ENCODE results near the gene CTIF.

The CTIF gene

GRCh38 chr18:48546396-48546795 lies 7.6 kb downstream of the CTIF start:
- TF ChIP-seq RAD21 (IDR thresholded peaks at IDR 0.05; ENCODE audit: low read depth) (no peak), FOXM1 (IDR thresholded peaks at IDR 0.05; ENCODE audit: borderline replicate concordance, low read depth) (no peak), TAF1 (IDR thresholded peaks at IDR 0.05; ENCODE audit: low read depth) (no peak), REST (IDR thresholded peaks at IDR 0.05; ENCODE audit: low read depth) (no peak), TCF12 (IDR thresholded peaks at IDR 0.05; ENCODE audit: low read depth) (no peak), MAX (IDR thresholded peaks at IDR 0.05) (no peak), NFIC (IDR thresholded peaks at IDR 0.05) (no peak), USF1 (IDR thresholded peaks at IDR 0.05) (no peak), CREB1 (IDR thresholded peaks at IDR 0.05; ENCODE audit: low read depth) (no peak), EP300 (IDR thresholded peaks at IDR 0.05; ENCODE audit: borderline replicate concordance) (no peak), YY1 (IDR thresholded peaks at IDR 0.05; ENCODE audit: low read depth) (no peak)

GRCh38 chr18:48547531-48547981 lies 8.7 kb downstream of the CTIF start:
- TF ChIP-seq YY1 (IDR thresholded peaks at IDR 0.05; ENCODE audit: low read depth), result no peak
- no peak for TF ChIP-seq CEBPB (IDR thresholded peaks at IDR 0.05)
- no peak for TF ChIP-seq TEAD4 (IDR thresholded peaks at IDR 0.05)
- no peak for TF ChIP-seq USF1 (IDR thresholded peaks at IDR 0.05)
- no peak for TF ChIP-seq TAF1 (IDR thresholded peaks at IDR 0.05; ENCODE audit: low read depth)
- no peak for TF ChIP-seq TCF12 (IDR thresholded peaks at IDR 0.05; ENCODE audit: low read depth)
- TF ChIP-seq RAD21 (IDR thresholded peaks at IDR 0.05; ENCODE audit: low read depth), result no peak
- TF ChIP-seq EP300 (IDR thresholded peaks at IDR 0.05; ENCODE audit: borderline replicate concordance), result no peak
- TF ChIP-seq NFIC (IDR thresholded peaks at IDR 0.05), result no peak

GRCh38 chr18:48548011-48548771 lies 9.4 kb downstream of the CTIF start:
- TF ChIP-seq FOXM1 (IDR thresholded peaks at IDR 0.05; ENCODE audit: borderline replicate concordance, low read depth), result no peak
- TF ChIP-seq YY1 (IDR thresholded peaks at IDR 0.05; ENCODE audit: low read depth), result no peak
- no peak for TF ChIP-seq TEAD4 (IDR thresholded peaks at IDR 0.05)
- no peak for TF ChIP-seq ZBTB7A (IDR thresholded peaks at IDR 0.05; ENCODE audit: low read depth)
- TF ChIP-seq TCF12 (IDR thresholded peaks at IDR 0.05; ENCODE audit: low read depth), result no peak
- no peak for TF ChIP-seq CREB1 (IDR thresholded peaks at IDR 0.05; ENCODE audit: low read depth)
- TF ChIP-seq USF1 (IDR thresholded peaks at IDR 0.05), result no peak
- TF ChIP-seq RAD21 (IDR thresholded peaks at IDR 0.05; ENCODE audit: low read depth), result no peak
- TF ChIP-seq MAX (IDR thresholded peaks at IDR 0.05), result no peak
- TF ChIP-seq CEBPB (IDR thresholded peaks at IDR 0.05), result no peak
- TF ChIP-seq NFIC (IDR thresholded peaks at IDR 0.05), result no peak
- TF ChIP-seq EP300 (IDR thresholded peaks at IDR 0.05; ENCODE audit: borderline replicate concordance), result no peak

- TF ChIP-seq TAF1 (IDR thresholded peaks at IDR 0.05; ENCODE audit: low read depth), result no peak
- TF ChIP-seq EP300 (IDR thresholded peaks at IDR 0.05; ENCODE audit: borderline replicate concordance), result no peak
- no peak for TF ChIP-seq CEBPB (IDR thresholded peaks at IDR 0.05)
- no peak for TF ChIP-seq ZBTB7A (IDR thresholded peaks at IDR 0.05; ENCODE audit: low read depth)
- TF ChIP-seq FOXM1 (IDR thresholded peaks at IDR 0.05; ENCODE audit: borderline replicate concordance, low read depth), result no peak
- TF ChIP-seq REST (IDR thresholded peaks at IDR 0.05; ENCODE audit: low read depth), result no peak
Observed at GRCh38 chr18:48548921-48549320, 10.1 kb downstream of the CTIF start.

GRCh38 chr18:48550101-48550729 lies 11.4 kb downstream of the CTIF start:
- TF ChIP-seq FOXM1 (IDR thresholded peaks at IDR 0.05; ENCODE audit: borderline replicate concordance, low read depth), result no peak
- TF ChIP-seq YY1 (IDR thresholded peaks at IDR 0.05; ENCODE audit: low read depth), result no peak
- no peak for TF ChIP-seq CEBPB (IDR thresholded peaks at IDR 0.05)
- no peak for TF ChIP-seq EGR1 (IDR thresholded peaks at IDR 0.05)
- no peak for TF ChIP-seq TAF1 (IDR thresholded peaks at IDR 0.05; ENCODE audit: low read depth)
- TF ChIP-seq MAX (IDR thresholded peaks at IDR 0.05), result no peak
- TF ChIP-seq CREB1 (IDR thresholded peaks at IDR 0.05; ENCODE audit: low read depth), result no peak
- no peak for TF ChIP-seq REST (IDR thresholded peaks at IDR 0.05; ENCODE audit: low read depth)
- TF ChIP-seq NFIC (IDR thresholded peaks at IDR 0.05), result no peak
- no peak for TF ChIP-seq TEAD4 (IDR thresholded peaks at IDR 0.05)
- TF ChIP-seq USF1 (IDR thresholded peaks at IDR 0.05), result no peak
- no peak for TF ChIP-seq RAD21 (IDR thresholded peaks at IDR 0.05; ENCODE audit: low read depth)
- no peak for TF ChIP-seq TCF12 (IDR thresholded peaks at IDR 0.05; ENCODE audit: low read depth)
- TF ChIP-seq ZBTB7A (IDR thresholded peaks at IDR 0.05; ENCODE audit: low read depth), result no peak
- no peak for TF ChIP-seq EP300 (IDR thresholded peaks at IDR 0.05; ENCODE audit: borderline replicate concordance)
